Endodermal cell (in vitro differentiated cells): Measurements from ENCODE around the gene LNPK. TPM values are rescaled to one million over a fixed set of nuclear protein-coding genes. Genes with fewer than 3 reads are reported as not detected.

Experiments used
- DNase-seq: peaks from one replicate; pipeline ENCODE4 v3.0.0-alpha.2; 2017
- H3K27ac ChIP-seq: 2 replicates; pipeline ENCODE4 v1.5.1; 2013; ENCODE audit warnings: mild to moderate bottlenecking, low read depth, low read length, moderate library complexity
- H3K27me3 ChIP-seq: 2 replicates; pipeline ENCODE4 v1.6.1; 2013; ENCODE audit warnings: mild to moderate bottlenecking, low read length, moderate library complexity; ENCODE audit not compliant: insufficient read depth, control insufficient read depth, poor library complexity, severe bottlenecking
- H3K36me3 ChIP-seq: 2 replicates; pipeline ENCODE4 v1.7.0; 2013; ENCODE audit warnings: mild to moderate bottlenecking, low read length, moderate library complexity; ENCODE audit not compliant: control insufficient read depth, insufficient read depth
- H3K4me1 ChIP-seq: one replicate; pipeline ENCODE4 v1.7.0; 2013; ENCODE audit warnings: low read length; ENCODE audit not compliant: control insufficient read depth, insufficient read depth
- H3K4me3 ChIP-seq: 2 replicates; pipeline ENCODE4 v1.5.1; 2013; ENCODE audit warnings: mild to moderate bottlenecking, low read length, moderate library complexity
- H3K9ac ChIP-seq: 2 replicates; pipeline ENCODE4 v1.6.1; 2013; ENCODE audit warnings: mild to moderate bottlenecking, low read length, moderate library complexity; ENCODE audit not compliant: poor library complexity, severe bottlenecking; ENCODE audit errors: extremely low read depth
- H3K9me3 ChIP-seq: 2 replicates; pipeline ENCODE4 v1.6.1; 2013; ENCODE audit warnings: mild to moderate bottlenecking, low read length, moderate library complexity; ENCODE audit not compliant: control insufficient read depth
- H3K27ac Mint-ChIP-seq: 2 replicates; pipeline ENCODE4 v1.8.0; 2020; ENCODE audit warnings: mixed read lengths
- H3K27me3 Mint-ChIP-seq: 2 replicates; pipeline ENCODE4 v1.8.0; 2021; ENCODE audit warnings: mild to moderate bottlenecking, mixed read lengths; ENCODE audit not compliant: insufficient read depth
- H3K36me3 Mint-ChIP-seq: 2 replicates; pipeline ENCODE4 v1.8.0; 2020; ENCODE audit warnings: low read depth, mixed read lengths
- H3K4me1 Mint-ChIP-seq: 2 replicates; pipeline ENCODE4 v1.8.0; 2020; ENCODE audit warnings: mixed read lengths
- H3K4me3 Mint-ChIP-seq: 2 replicates; pipeline ENCODE4 v1.8.0; 2020; ENCODE audit warnings: mild to moderate bottlenecking, moderate library complexity, mixed read lengths
- H3K9me3 Mint-ChIP-seq: 2 replicates; pipeline ENCODE4 v1.8.0; 2020; ENCODE audit warnings: mild to moderate bottlenecking, mixed read lengths
- WGBS, 2 experiments: methylation state at CpG; one replicate each; pipeline versions ENCODE4 v1.1.5 to v1.1.7; 2013; ENCODE audit warnings: missing lambda C conversion rate in 2 of 2, mixed read lengths in 1 of 2; ENCODE audit not compliant: insufficient coverage in 1 of 2, insufficient read length in 1 of 2; 5-methylcytosine and 5-hydroxymethylcytosine counted together
- total RNA-seq, 2 donors: library from RNA; stranded (reverse); fragmentation: NEBNext Ultra II Directional in 1 of 2; extraction: Animal tissue kit (Norgen Biotek cat#: 25700) in 1 of 2; gene quantifications; 2 replicates in 1 of 2; 3 replicates in 1 of 2; pipeline ENCODE4 v1.2.1, GENCODE V29; 2021
- TF ChIP-seq, protein P1 (sequence below): fragments of 200-600 bp; sonication (generic); conservative IDR thresholded peaks from 2 replicates; pipeline ENCODE4 v1.5.0; 2021; ENCODE audit warnings: antibody characterized with exemption, mild to moderate bottlenecking

Gene LNPK
- total RNA-seq, 2 donors from 2014 or later = 15.0 to 20.2 TPM

- no peaks in the 10 kb centered on the region for H3K36me3 Mint-ChIP-seq
- peaks cover 33% of the 10 kb centered on the region for H3K4me1 Mint-ChIP-seq
- no peaks in the 10 kb centered on the region for H3K9me3 ChIP-seq
- H3K27ac Mint-ChIP-seq = no peak overlapping the region
- no peaks in the 10 kb centered on the region for H3K9me3 Mint-ChIP-seq
- peak overlapping the region; percentile 7 for H3K4me3 Mint-ChIP-seq
- H3K27me3 ChIP-seq = peaks cover 10% of the 10 kb centered on the region
- H3K36me3 ChIP-seq = no peaks in the 10 kb centered on the region
- TF ChIP-seq, protein P1, sequence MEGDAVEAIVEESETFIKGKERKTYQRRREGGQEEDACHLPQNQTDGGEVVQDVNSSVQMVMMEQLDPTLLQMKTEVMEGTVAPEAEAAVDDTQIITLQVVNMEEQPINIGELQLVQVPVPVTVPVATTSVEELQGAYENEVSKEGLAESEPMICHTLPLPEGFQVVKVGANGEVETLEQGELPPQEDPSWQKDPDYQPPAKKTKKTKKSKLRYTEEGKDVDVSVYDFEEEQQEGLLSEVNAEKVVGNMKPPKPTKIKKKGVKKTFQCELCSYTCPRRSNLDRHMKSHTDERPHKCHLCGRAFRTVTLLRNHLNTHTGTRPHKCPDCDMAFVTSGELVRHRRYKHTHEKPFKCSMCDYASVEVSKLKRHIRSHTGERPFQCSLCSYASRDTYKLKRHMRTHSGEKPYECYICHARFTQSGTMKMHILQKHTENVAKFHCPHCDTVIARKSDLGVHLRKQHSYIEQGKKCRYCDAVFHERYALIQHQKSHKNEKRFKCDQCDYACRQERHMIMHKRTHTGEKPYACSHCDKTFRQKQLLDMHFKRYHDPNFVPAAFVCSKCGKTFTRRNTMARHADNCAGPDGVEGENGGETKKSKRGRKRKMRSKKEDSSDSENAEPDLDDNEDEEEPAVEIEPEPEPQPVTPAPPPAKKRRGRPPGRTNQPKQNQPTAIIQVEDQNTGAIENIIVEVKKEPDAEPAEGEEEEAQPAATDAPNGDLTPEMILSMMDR = no peak
- WGBS, 2 experiments = 85 to 94% methylated on average over 3 to 5 of the region's 5 CpGs
- peak overlapping the region; percentile 63 for H3K4me3 ChIP-seq
- no peak overlapping the region for H3K27ac ChIP-seq
- H3K4me1 ChIP-seq = no peaks in the 10 kb centered on the region
- DNase-seq = no peak
- peaks cover 45% of the 10 kb centered on the region for H3K27me3 Mint-ChIP-seq
- H3K9ac ChIP-seq = no peak overlapping the region
These were observed 1.9 kb upstream of the LNPK start for GRCh38 chr2:176003958-176004357.

- Mint-ChIP-seq H3K27ac (peak overlapping the region; percentile 56), H3K27me3 (peaks cover 36% of the 10 kb centered on the region), H3K9me3 (no peaks in the 10 kb centered on the region), H3K4me3 (peak overlapping the region; percentile 76), H3K36me3 (no peaks in the 10 kb centered on the region), H3K4me1 (peaks cover 33% of the 10 kb centered on the region)
- Histone ChIP-seq H3K4me1 (no peaks in the 10 kb centered on the region), H3K4me3 (peak overlapping the region; percentile 94), H3K9me3 (no peaks in the 10 kb centered on the region), H3K27me3 (peaks cover 2% of the 10 kb centered on the region), H3K9ac (peak overlapping the region; percentile 26), H3K27ac (peak overlapping the region; percentile 14), H3K36me3 (no peaks in the 10 kb centered on the region)
- no peak for DNase-seq
- WGBS, 2 experiments = 48 to 49% methylated on average over 13 to 14 of the region's 14 CpGs
- TF ChIP-seq, protein P1 = no peak
These were observed 682 bp upstream of the LNPK start for GRCh38 chr2:176002688-176003210.

DNA sequence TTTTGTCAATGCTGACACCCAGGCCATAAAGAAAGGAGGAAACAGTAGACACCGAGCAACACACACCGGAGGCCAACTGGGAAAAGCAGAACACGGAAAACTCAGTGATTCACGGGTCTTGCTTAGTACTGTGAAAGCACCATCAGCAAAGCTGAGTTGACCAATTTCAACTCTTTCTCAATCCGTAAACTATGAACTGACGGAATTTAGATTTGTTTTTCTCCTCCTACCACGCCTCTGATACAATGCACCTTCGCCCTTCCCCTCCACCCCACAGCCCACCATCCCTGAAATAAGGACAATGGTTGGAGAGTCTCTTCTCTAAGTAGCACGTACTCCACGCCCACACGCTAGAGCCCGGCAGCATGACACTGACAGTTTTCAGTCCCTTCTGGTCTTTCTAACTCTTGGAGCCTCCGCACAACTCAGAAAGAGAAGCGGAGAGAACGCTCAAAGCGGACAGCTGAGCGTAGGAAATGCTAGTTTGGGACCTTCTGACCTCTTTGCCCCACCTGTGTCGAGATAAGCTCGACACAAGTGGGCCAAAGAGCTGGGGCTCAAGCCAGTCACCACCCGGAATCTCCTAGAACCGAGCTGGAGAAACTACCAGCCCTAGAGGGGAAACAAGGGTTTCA, 669 bp downstream of the LNPK start:
- peaks cover 32% of the 10 kb centered on the region for H3K4me1 Mint-ChIP-seq
- TF ChIP-seq, protein P1 = no peak
- peak overlapping the region; percentile 52 for H3K9ac ChIP-seq
- peak overlapping the region; percentile 7 for H3K27ac Mint-ChIP-seq
- peak overlapping the region; percentile 58 for H3K27ac ChIP-seq
- peak overlapping the region; percentile 76 for H3K4me3 Mint-ChIP-seq
- H3K4me3 ChIP-seq = peak overlapping the region; percentile 94
- H3K36me3 ChIP-seq = no peaks in the 10 kb centered on the region
- peak; percentile 77 for DNase-seq
- H3K27me3 ChIP-seq = no peaks in the 10 kb centered on the region
- H3K9me3 Mint-ChIP-seq = no peaks in the 10 kb centered on the region
- peaks cover 28% of the 10 kb centered on the region for H3K27me3 Mint-ChIP-seq
- 4% methylated on average over 16 to 21 of the region's 21 CpGs for WGBS, 2 experiments
- no peaks in the 10 kb centered on the region for H3K4me1 ChIP-seq
- no peaks in the 10 kb centered on the region for H3K36me3 Mint-ChIP-seq
- H3K9me3 ChIP-seq = no peaks in the 10 kb centered on the region
